Spleen (tissue), 11 donors: Measurements from ENCODE around the gene PI4K2A. TPM values are rescaled to one million over a fixed set of nuclear protein-coding genes. Genes with fewer than 3 reads are reported as not detected.
"Not testable (repeated sequence)": the region's sequence is repeated elsewhere in the genome, so short reads cannot be mapped to it uniquely, and the experiment has no call there.

Experiments
- DNase-seq: peaks from one replicate; pipeline ENCODE4 v3.0.0-alpha.2; 2020
- H3K27ac ChIP-seq, 8 donors: fragments of 200-600 bp; sonication (generic) in 7 of 8; 1 replicate in 4 of 8; 2 replicates in 4 of 8; pipeline versions ENCODE4 v1.5.0 to v1.8.0; 2016 to 2021; ENCODE audit warnings: inconsistent platforms in 4 of 8, mild to moderate bottlenecking in 4 of 8, moderate library complexity in 1 of 8
- H3K27me3 ChIP-seq, 7 donors: fragments of 200-600 bp; sonication (generic) in 6 of 7; replicated peaks in 1 of 7; 1 replicate in 4 of 7; 2 replicates in 3 of 7; pipeline versions ENCODE4 v1.5.0 to v1.8.0; 2016 to 2021; ENCODE audit warnings: inconsistent platforms in 3 of 7, mild to moderate bottlenecking in 1 of 7
- H3K36me3 ChIP-seq, 6 donors: fragments of 200-600 bp; sonication (generic) in 5 of 6; 1 replicate in 4 of 6; 2 replicates in 2 of 6; pipeline versions ENCODE4 v1.5.0 to v1.8.0; 2016 to 2021; ENCODE audit warnings: inconsistent platforms in 2 of 6
- H3K4me1 ChIP-seq, 6 donors: fragments of 200-600 bp; sonication (generic) in 5 of 6; 1 replicate in 3 of 6; 2 replicates in 3 of 6; pipeline versions ENCODE4 v1.5.0 to v1.8.0; 2016 to 2021; ENCODE audit warnings: inconsistent platforms in 3 of 6
- H3K4me3 ChIP-seq, 8 donors: fragments of 200-600 bp; sonication (generic) in 7 of 8; 1 replicate in 4 of 8; 2 replicates in 4 of 8; pipeline versions ENCODE4 v1.5.0 to v1.8.0; 2016 to 2021; ENCODE audit warnings: inconsistent platforms in 4 of 8, mild to moderate bottlenecking in 4 of 8, moderate library complexity in 2 of 8
- H3K9me3 ChIP-seq, 8 donors: fragments of 200-600 bp; sonication (generic) in 7 of 8; 1 replicate in 4 of 8; 2 replicates in 4 of 8; pipeline versions ENCODE4 v1.5.0 to v1.8.0; 2016 to 2021; ENCODE audit warnings: inconsistent platforms in 4 of 8
- POLR2A ChIP-seq, 3 donors: fragments of 450-650 bp; IDR thresholded peaks; one replicate each; pipeline ENCODE4 v1.5.1; 2017; ENCODE audit warnings: antibody characterized with exemption in 3 of 3, mild to moderate bottlenecking in 1 of 3
- POLR2AphosphoS5 ChIP-seq, 3 donors: sonication (generic); formaldehyde crosslinking; IDR thresholded peaks; one replicate each; pipeline ENCODE4 v1.5.1; 2017; ENCODE audit warnings: antibody characterized with exemption in 3 of 3
- whole genome bisulfite sequencing, 5 donors: extraction: QIAGEN DNeasy Blood & Tissue Kit in 3 of 5; methylation state at CpG; one replicate each; pipeline versions ENCODE4 v1.1.5 to v1.1.7; 2013 to 2018; 5-methylcytosine and 5-hydroxymethylcytosine counted together
- intact Hi-C: fragments of 100-400 bp; cut with DNase I; formaldehyde crosslinking; loops from one replicate; pipeline ENCODE4 v1.15.0; 2023; ENCODE audit warnings: low total_unique reads
- polyA plus RNA-seq, 3 donors: library from polyadenylated mRNA; stranded (reverse); fragments of 200-250 nt; gene quantifications; one replicate each; pipeline ENCODE4 v1.2.1, GENCODE V29; 2013
- total RNA-seq, 7 donors: library from RNA; depleted of rRNA in 3 of 7; stranded (reverse); fragments of >200 nt in 3 of 7; fragmentation: NEBNext Ultra II Directional in 4 of 7; extraction: Animal tissue kit (Norgen Biotek cat#: 25700) in 4 of 7; gene quantifications; one replicate each; pipeline versions ENCODE4 v1.1.0 to v1.2.1, GENCODE V29; 2016 to 2021
- TF ChIP-seq, protein P1 (sequence below), 11 experiments: fragments of 200-600 bp in 7 of 11; fragments of 450-650 bp in 4 of 11; sonication (generic) in 4 of 11; IDR thresholded peaks in 8 of 11; conservative IDR thresholded peaks in 3 of 11; 1 replicate in 7 of 11; 2 replicates in 4 of 11; pipeline versions ENCODE4 v1.4.0 to v1.8.0; 2016 to 2021; ENCODE audit warnings: antibody characterized with exemption in 11 of 11, inconsistent platforms in 4 of 11, mild to moderate bottlenecking in 1 of 11
- donor health status: healthy with polysubstance abuse.
- donor health status: DM: no; HTN: no; CAD: no; lungs with moderate emphysema.
- donor health status: DM: no; HTN: no; CAD: no.
- donor health status: Bipolar disorder and iron deficiency.
- donor health status: healthy.
- donor health status: DM: no; HTN: no; CAD: no.
- donor health status: DM: yes; HTN: yes; CAD: no.

The PI4K2A gene
- total and polyA plus RNA-seq, 10 donors: 7.1 to 28.7 (median 22.5) TPM

DNA sequence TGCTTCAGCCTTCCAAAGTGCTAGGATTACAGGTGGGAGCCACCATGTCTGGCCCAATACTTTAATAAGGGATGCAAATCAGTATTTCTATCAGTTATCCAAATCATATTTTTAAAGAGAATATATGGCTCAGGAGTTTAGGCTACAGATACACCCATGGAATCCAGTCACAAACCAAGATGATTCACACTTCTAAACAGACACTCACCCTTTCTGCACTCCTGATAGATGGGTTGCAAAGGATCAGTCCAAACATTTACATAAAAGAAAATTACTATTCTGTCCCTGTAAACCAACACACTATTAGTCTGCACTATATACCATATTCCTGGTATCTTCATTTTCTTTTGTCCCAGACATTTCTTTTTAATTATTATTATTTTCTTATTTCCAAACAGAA lies 9.4 kb upstream of the PI4K2A start:
- intact Hi-C loops: no loop called here
- TF ChIP-seq, protein P1, sequence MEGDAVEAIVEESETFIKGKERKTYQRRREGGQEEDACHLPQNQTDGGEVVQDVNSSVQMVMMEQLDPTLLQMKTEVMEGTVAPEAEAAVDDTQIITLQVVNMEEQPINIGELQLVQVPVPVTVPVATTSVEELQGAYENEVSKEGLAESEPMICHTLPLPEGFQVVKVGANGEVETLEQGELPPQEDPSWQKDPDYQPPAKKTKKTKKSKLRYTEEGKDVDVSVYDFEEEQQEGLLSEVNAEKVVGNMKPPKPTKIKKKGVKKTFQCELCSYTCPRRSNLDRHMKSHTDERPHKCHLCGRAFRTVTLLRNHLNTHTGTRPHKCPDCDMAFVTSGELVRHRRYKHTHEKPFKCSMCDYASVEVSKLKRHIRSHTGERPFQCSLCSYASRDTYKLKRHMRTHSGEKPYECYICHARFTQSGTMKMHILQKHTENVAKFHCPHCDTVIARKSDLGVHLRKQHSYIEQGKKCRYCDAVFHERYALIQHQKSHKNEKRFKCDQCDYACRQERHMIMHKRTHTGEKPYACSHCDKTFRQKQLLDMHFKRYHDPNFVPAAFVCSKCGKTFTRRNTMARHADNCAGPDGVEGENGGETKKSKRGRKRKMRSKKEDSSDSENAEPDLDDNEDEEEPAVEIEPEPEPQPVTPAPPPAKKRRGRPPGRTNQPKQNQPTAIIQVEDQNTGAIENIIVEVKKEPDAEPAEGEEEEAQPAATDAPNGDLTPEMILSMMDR (IDR thresholded peaks at IDR 0.05 in 8 of 11, conservative IDR thresholded peaks at IDR 0.05 in 3 of 11): no peak
- TF ChIP-seq POLR2AphosphoS5 (IDR thresholded peaks at IDR 0.05) (no peak), POLR2A (IDR thresholded peaks at IDR 0.05) (no peak)
- Histone ChIP-seq H3K9me3 (no peaks in the 10 kb centered on the region), H3K4me3 (no peak overlapping the region), H3K27ac (no peak overlapping the region), H3K4me1 (peaks cover 0 to 23% (median 14%) of the 10 kb centered on the region in 6 donors), H3K36me3 (no peaks in the 10 kb centered on the region), H3K27me3 (no peaks in the 10 kb centered on the region)
- DNase-seq: no peak

- peak; percentile 96 for DNase-seq
- no peaks in the 10 kb centered on the region for H3K27me3 ChIP-seq
- intact Hi-C loops: no loop called here
- no peaks in the 10 kb centered on the region for H3K36me3 ChIP-seq
- TF ChIP-seq POLR2A (IDR thresholded peaks at IDR 0.05) (no peak), POLR2AphosphoS5 (IDR thresholded peaks at IDR 0.05) (peak; percentile 55 to 81 (median 80))
- TF ChIP-seq, protein P1 (IDR thresholded peaks at IDR 0.05 in 8 of 11, conservative IDR thresholded peaks at IDR 0.05 in 3 of 11): peak in 2 of 11 experiments; percentile 7 to 15
- peaks cover 0 to 23% (median 14%) of the 10 kb centered on the region in 6 donors for H3K4me1 ChIP-seq
- H3K4me3 ChIP-seq: peak within 1 kb of the TSS; percentile 51 to 87 (median 75)
- peak within 1 kb of the TSS in 6 of 8 donors; percentile 36 to 74 (median 54) for H3K27ac ChIP-seq
- H3K9me3 ChIP-seq: no peaks in the 10 kb centered on the region
- WGBS, 5 donors: 4 to 7% (median 5%) methylated on average over 50 to 62 of the region's 62 CpGs
Observed at GRCh38 chr10:97632949-97633884, 7.3 kb upstream of the PI4K2A start, which contains the start of gene MORN4. MORN4 (minus strand) TSS chr10:97633500; CDS start chr10:97619653, 13,847 bp downstream.

DNA sequence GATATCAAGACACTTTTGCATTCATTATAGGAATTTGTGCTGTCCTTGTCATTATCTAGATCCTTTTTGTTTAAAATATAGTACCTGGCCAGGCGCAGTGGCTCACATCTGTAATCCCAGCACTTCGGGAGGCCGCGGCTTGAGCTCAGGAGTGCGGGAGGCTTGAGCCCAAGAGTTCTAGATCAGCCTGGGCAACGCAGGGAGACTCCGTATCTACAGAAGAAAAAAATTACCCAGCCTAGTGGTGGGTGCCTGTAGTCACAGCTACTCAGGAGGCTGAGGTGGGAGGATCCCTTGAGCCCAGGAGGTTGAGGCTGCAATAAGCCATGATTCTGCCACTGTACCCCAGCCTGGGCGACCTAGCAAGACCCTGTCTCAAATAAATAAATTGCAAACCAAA lies 6.5 kb upstream of the PI4K2A start:
- Histone ChIP-seq H3K4me3 (peak overlapping the region; percentile 51 to 87 (median 75)), H3K27me3 (no peaks in the 10 kb centered on the region), H3K27ac (peak overlapping the region in 6 of 8 donors; percentile 36 to 74 (median 54)), H3K36me3 (no peaks in the 10 kb centered on the region), H3K9me3 (no peaks in the 10 kb centered on the region), H3K4me1 (peaks cover 0 to 23% (median 14%) of the 10 kb centered on the region in 6 donors)
- DNase-seq: no peak
- TF ChIP-seq POLR2AphosphoS5 (IDR thresholded peaks at IDR 0.05) (no peak), POLR2A (IDR thresholded peaks at IDR 0.05) (no peak)
- TF ChIP-seq, protein P1 (IDR thresholded peaks at IDR 0.05 in 8 of 11, conservative IDR thresholded peaks at IDR 0.05 in 3 of 11): peak in 1 of 11 experiments; percentile 19
- 87 to 95% (median 90%) methylated on average over 8 of the region's 8 CpGs for WGBS, 5 donors
- intact Hi-C loops: no loop called here

DNA sequence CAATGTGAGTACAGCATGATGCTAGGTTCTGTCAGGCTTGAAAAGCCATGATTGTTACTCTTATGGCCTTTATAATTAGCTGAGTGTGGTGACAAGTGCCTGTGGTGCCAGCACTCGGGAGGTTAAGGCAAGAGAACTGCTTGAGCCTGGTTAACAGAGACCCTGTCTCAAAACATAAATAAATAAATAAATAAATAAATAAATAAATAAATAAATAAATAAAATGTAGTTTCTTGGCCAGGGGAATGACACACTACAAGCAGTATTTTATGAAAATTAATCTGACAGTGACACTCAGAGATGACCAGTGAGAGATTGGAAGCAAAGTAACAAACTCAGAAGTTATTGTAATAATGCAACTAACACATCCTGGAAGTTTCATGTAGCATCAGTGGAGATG lies 4.9 kb upstream of the PI4K2A start:
- peaks cover 0 to 30% (median 17%) of the 10 kb centered on the region in 6 donors for H3K4me1 ChIP-seq
- 91 to 100% (median 94%) methylated on average over 1 of the region's 1 CpG for WGBS, 5 donors
- no peaks in the 10 kb centered on the region for H3K27me3 ChIP-seq
- TF ChIP-seq POLR2AphosphoS5 (IDR thresholded peaks at IDR 0.05) (no peak), POLR2A (IDR thresholded peaks at IDR 0.05) (no peak)
- TF ChIP-seq, protein P1 (IDR thresholded peaks at IDR 0.05 in 8 of 11, conservative IDR thresholded peaks at IDR 0.05 in 3 of 11): no peak
- H3K9me3 ChIP-seq: no peaks in the 10 kb centered on the region
- H3K4me3 ChIP-seq: no peak overlapping the region
- no peak for DNase-seq
- H3K27ac ChIP-seq: no peak overlapping the region
- no peaks in the 10 kb centered on the region for H3K36me3 ChIP-seq
- intact Hi-C loops: no loop called here

- intact Hi-C loops, H3K9me3 ChIP-seq, H3K4me3 ChIP-seq, DNase-seq, H3K27me3 ChIP-seq, H3K36me3 ChIP-seq, H3K27ac ChIP-seq: not testable (repeated sequence)
- H3K4me1 ChIP-seq: peaks cover 11 to 34% (median 19%) of the 10 kb centered on the region in 6 donors
- WGBS, 5 donors: 93 to 95% (median 94%) methylated on average over 3 of the region's 3 CpGs
Observed at GRCh38 chr10:97639090-97639489, 1.4 kb upstream of the PI4K2A start.
